Vagina (tissue), 2 donors: ENCODE data around the gene SVIL.

ENCODE experiments used
- POLR2A ChIP-seq, 2 donors: fragments of 450-650 bp; IDR thresholded peaks; one replicate each; pipeline ENCODE4 v1.6.1; 2017; ENCODE audit warnings: antibody characterized with exemption in 2 of 2, mild to moderate bottlenecking in 2 of 2, moderate library complexity in 2 of 2
- POLR2AphosphoS5 ChIP-seq, 2 donors: sonication (generic); formaldehyde crosslinking; IDR thresholded peaks; one replicate each; pipeline ENCODE4 v1.9.0; 2017; ENCODE audit warnings: antibody characterized with exemption in 2 of 2, mild to moderate bottlenecking in 2 of 2, low read depth in 1 of 2; ENCODE audit not compliant: insufficient read depth in 1 of 2
- TF ChIP-seq, protein P1 (sequence below), 3 experiments: fragments of 450-650 bp in 2 of 3; fragments of 200-600 bp in 1 of 3; sonication (generic) in 1 of 3; IDR thresholded peaks; one replicate each; pipeline ENCODE4 v1.5.1; 2017 to 2019; ENCODE audit warnings: antibody characterized with exemption in 3 of 3, mild to moderate bottlenecking in 2 of 3, moderate library complexity in 2 of 3

DNA sequence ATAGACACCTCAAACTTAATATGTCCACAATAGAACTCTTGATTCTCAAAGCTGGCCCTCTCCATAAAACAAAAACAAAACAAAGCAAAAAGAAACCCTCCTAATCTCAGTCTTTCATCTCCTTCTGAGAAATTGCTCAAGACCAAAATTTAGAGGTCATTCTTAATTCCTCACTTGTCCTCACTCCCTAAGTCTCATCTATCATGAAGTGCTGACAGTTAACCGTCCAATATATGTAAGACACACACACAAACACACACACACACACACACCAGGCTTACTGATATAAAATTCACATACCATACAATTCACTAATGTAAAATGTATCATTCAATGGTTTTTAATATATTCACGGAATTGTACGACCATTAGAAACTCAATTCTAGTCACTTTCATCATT lies 17.0 kb upstream of the SVIL start:
- TF ChIP-seq, protein P1, sequence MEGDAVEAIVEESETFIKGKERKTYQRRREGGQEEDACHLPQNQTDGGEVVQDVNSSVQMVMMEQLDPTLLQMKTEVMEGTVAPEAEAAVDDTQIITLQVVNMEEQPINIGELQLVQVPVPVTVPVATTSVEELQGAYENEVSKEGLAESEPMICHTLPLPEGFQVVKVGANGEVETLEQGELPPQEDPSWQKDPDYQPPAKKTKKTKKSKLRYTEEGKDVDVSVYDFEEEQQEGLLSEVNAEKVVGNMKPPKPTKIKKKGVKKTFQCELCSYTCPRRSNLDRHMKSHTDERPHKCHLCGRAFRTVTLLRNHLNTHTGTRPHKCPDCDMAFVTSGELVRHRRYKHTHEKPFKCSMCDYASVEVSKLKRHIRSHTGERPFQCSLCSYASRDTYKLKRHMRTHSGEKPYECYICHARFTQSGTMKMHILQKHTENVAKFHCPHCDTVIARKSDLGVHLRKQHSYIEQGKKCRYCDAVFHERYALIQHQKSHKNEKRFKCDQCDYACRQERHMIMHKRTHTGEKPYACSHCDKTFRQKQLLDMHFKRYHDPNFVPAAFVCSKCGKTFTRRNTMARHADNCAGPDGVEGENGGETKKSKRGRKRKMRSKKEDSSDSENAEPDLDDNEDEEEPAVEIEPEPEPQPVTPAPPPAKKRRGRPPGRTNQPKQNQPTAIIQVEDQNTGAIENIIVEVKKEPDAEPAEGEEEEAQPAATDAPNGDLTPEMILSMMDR (IDR thresholded peaks at IDR 0.05), result no peak
- TF ChIP-seq POLR2A (IDR thresholded peaks at IDR 0.05) (no peak), POLR2AphosphoS5 (IDR thresholded peaks at IDR 0.05; ENCODE audit: insufficient read depth in 1 of 2, low read depth in 1 of 2) (no peak)
